ENCODE data around the gene COL5A1.

- TF ChIP-seq, protein P1, sequence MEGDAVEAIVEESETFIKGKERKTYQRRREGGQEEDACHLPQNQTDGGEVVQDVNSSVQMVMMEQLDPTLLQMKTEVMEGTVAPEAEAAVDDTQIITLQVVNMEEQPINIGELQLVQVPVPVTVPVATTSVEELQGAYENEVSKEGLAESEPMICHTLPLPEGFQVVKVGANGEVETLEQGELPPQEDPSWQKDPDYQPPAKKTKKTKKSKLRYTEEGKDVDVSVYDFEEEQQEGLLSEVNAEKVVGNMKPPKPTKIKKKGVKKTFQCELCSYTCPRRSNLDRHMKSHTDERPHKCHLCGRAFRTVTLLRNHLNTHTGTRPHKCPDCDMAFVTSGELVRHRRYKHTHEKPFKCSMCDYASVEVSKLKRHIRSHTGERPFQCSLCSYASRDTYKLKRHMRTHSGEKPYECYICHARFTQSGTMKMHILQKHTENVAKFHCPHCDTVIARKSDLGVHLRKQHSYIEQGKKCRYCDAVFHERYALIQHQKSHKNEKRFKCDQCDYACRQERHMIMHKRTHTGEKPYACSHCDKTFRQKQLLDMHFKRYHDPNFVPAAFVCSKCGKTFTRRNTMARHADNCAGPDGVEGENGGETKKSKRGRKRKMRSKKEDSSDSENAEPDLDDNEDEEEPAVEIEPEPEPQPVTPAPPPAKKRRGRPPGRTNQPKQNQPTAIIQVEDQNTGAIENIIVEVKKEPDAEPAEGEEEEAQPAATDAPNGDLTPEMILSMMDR (optimal IDR thresholded peaks at IDR 0.05 in 1 of 3, IDR thresholded peaks at IDR 0.05 in 1 of 3, conservative IDR thresholded peaks at IDR 0.05 in 1 of 3; ENCODE audit: extremely low read depth in 1 of 3, insufficient read depth in 2 of 3, low read length in 3 of 3), result no peak
- TF ChIP-seq EZH2 (IDR thresholded peaks at IDR 0.05; ENCODE audit: low read length), result no peak
Measured at GRCh38 chr9:134657666-134658377, 16.2 kb downstream of the COL5A1 start.
